Psoas muscle (tissue), 8 donors: ENCODE data around the gene SIGLEC7. TPM values are rescaled to one million over a fixed set of nuclear protein-coding genes. Genes with fewer than 3 reads are reported as not detected.

ENCODE experiments used
- ATAC-seq, 4 donors: fragments of 200-7000 bp; cut with Tn5 transposase; one replicate each; pipeline ENCODE4 v1.9.1; 2020; ENCODE audit warnings: moderate library complexity in 3 of 4, mild to moderate bottlenecking in 2 of 4
- DNase-seq, 2 donors: peaks; one replicate each; pipeline ENCODE4 v3.0.0-alpha.2; 2020
- H3K27ac ChIP-seq: fragments of 200-600 bp; one replicate; pipeline ENCODE4 v1.8.0; 2022
- H3K27me3 ChIP-seq, 3 donors: fragments of 200-600 bp in 1 of 3; one replicate each; pipeline versions ENCODE4 v1.6.1 to v1.8.0; 2013 to 2022; ENCODE audit warnings: low read length in 2 of 3, mild to moderate bottlenecking in 2 of 3, moderate library complexity in 1 of 3; ENCODE audit not compliant: insufficient read depth in 3 of 3
- H3K36me3 ChIP-seq, 2 donors: fragments of 200-600 bp in 1 of 2; one replicate each; pipeline versions ENCODE4 v1.6.1 to v1.8.0; 2013 to 2022; ENCODE audit warnings: low read depth in 1 of 2, mild to moderate bottlenecking in 1 of 2, moderate library complexity in 1 of 2; ENCODE audit not compliant: insufficient read depth in 1 of 2
- H3K4me1 ChIP-seq: fragments of 200-600 bp; one replicate; pipeline ENCODE4 v1.8.0; 2022
- H3K4me3 ChIP-seq: fragments of 200-600 bp; one replicate; pipeline ENCODE4 v1.8.0; 2022; ENCODE audit warnings: mild to moderate bottlenecking
- H3K9me3 ChIP-seq: fragments of 200-600 bp; one replicate; pipeline ENCODE4 v1.8.0; 2022
- CTCF ChIP-seq: fragments of 200-600 bp; IDR thresholded peaks from one replicate; pipeline ENCODE4 v1.8.0; 2022; ENCODE audit warnings: antibody characterized with exemption
- WGBS, 3 donors: extraction: QIAGEN DNeasy Blood & Tissue Kit; methylation state at CpG; one replicate each; pipeline versions ENCODE4 v1.1.6 to v1.1.7; 2013; 5-methylcytosine and 5-hydroxymethylcytosine counted together
- intact Hi-C, 2 donors: fragments of 100-400 bp; cut with DNase I; formaldehyde crosslinking; loops; one replicate each; pipeline versions ENCODE4 v1.11.0 to v1.14.2; 2022
- polyA plus RNA-seq, 3 donors: library from polyadenylated mRNA; stranded (reverse); fragments of 200-250 nt; gene quantifications; one replicate each; pipeline ENCODE4 v1.2.3, GENCODE V29; 2013
- total RNA-seq, 4 donors: library from RNA; stranded (reverse); fragmentation: NEBNext Ultra II Directional in 2 of 4; extraction: Animal tissue kit (Norgen Biotek cat#: 25700) in 2 of 4; gene quantifications; one replicate each; pipeline versions ENCODE4 v1.2.1 to v1.2.4, GENCODE V29; 2021 to 2023
- donor health status: healthy with polysubstance abuse.
- donor health status: DM: no; HTN: no; CAD: no; lungs with moderate emphysema.
- donor health status: Bipolar disorder and iron deficiency.
- donor health status: healthy.
- donor health status: DM: yes; HTN: yes; CAD: no.
- donor health status: DM: no; HTN: no; CAD: no.
- donor health status: DM: no; HTN: no; CAD: no.
- donor health status: DM: yes; HTN: yes; CAD: no.

Gene SIGLEC7
- total and polyA plus RNA-seq, 7 donors, result 0.08 to 0.82 (median 0.50) TPM; not detected in 1

GRCh38 chr19:51119101-51119500, 23.0 kb upstream of the SIGLEC7 start:
- no peak for ATAC-seq
- DNase-seq, result no peak
- Histone ChIP-seq H3K4me1 (no peaks in the 10 kb centered on the region), H3K9me3 (no peaks in the 10 kb centered on the region), H3K27ac (no peak overlapping the region), H3K36me3 (no peaks in the 10 kb centered on the region), H3K27me3 (peaks cover 0 to 14% (median 2%) of the 10 kb centered on the region in 3 donors), H3K4me3 (no peak overlapping the region)
- WGBS, 3 donors, result 48 to 55% (median 49%) methylated on average over 4 of the region's 4 CpGs
- no peak for TF ChIP-seq CTCF
- intact Hi-C loops, result no loop called here

GRCh38 chr19:51119611-51120010, 22.5 kb upstream of the SIGLEC7 start:
- 74 to 80% (median 74%) methylated on average over 6 of the region's 6 CpGs for WGBS, 3 donors
- Histone ChIP-seq H3K36me3 (no peaks in the 10 kb centered on the region), H3K4me1 (no peaks in the 10 kb centered on the region), H3K9me3 (no peaks in the 10 kb centered on the region), H3K27me3 (peaks cover 0 to 14% (median 2%) of the 10 kb centered on the region in 3 donors), H3K27ac (no peak overlapping the region), H3K4me3 (no peak overlapping the region)
- DNase-seq, result no peak
- TF ChIP-seq CTCF, result no peak
- intact Hi-C loops, result no loop called here
- no peak for ATAC-seq

GRCh38 chr19:51120160-51120559, 21.9 kb upstream of the SIGLEC7 start:
- ATAC-seq (no peak), DNase-seq (no peak)
- WGBS, 3 donors, result 74 to 84% (median 76%) methylated on average over 6 of the region's 6 CpGs
- intact Hi-C loops, result no loop called here
- no peak overlapping the region for H3K4me3 ChIP-seq
- peaks cover 0 to 11% (median 2%) of the 10 kb centered on the region in 3 donors for H3K27me3 ChIP-seq
- H3K4me1 ChIP-seq, result no peaks in the 10 kb centered on the region
- no peak overlapping the region for H3K27ac ChIP-seq
- TF ChIP-seq CTCF, result no peak
- no peaks in the 10 kb centered on the region for H3K36me3 ChIP-seq
- no peaks in the 10 kb centered on the region for H3K9me3 ChIP-seq

GRCh38 chr19:51121257-51121656, 20.8 kb upstream of the SIGLEC7 start:
- intact Hi-C loops, result no loop called here
- Histone ChIP-seq H3K4me3 (no peak overlapping the region), H3K27ac (no peak overlapping the region), H3K27me3 (peaks cover 0 to 12% (median 2%) of the 10 kb centered on the region in 3 donors), H3K9me3 (no peaks in the 10 kb centered on the region), H3K4me1 (no peaks in the 10 kb centered on the region), H3K36me3 (no peaks in the 10 kb centered on the region)
- no peak for TF ChIP-seq CTCF
- 81 to 90% (median 86%) methylated on average over 8 of the region's 8 CpGs for WGBS, 3 donors
- DNase-seq (no peak), ATAC-seq (no peak)
